ENCODE data around the gene WDTC1. TPM values are rescaled to one million over a fixed set of nuclear protein-coding genes. Genes with fewer than 3 reads are reported as not detected.
A peak's percentile ranks its signal among the peaks of the same experiment; 100 is the strongest.

Gene WDTC1
- total RNA-seq, 1 experiment from 2014 or later: 37.1 TPM

DNA sequence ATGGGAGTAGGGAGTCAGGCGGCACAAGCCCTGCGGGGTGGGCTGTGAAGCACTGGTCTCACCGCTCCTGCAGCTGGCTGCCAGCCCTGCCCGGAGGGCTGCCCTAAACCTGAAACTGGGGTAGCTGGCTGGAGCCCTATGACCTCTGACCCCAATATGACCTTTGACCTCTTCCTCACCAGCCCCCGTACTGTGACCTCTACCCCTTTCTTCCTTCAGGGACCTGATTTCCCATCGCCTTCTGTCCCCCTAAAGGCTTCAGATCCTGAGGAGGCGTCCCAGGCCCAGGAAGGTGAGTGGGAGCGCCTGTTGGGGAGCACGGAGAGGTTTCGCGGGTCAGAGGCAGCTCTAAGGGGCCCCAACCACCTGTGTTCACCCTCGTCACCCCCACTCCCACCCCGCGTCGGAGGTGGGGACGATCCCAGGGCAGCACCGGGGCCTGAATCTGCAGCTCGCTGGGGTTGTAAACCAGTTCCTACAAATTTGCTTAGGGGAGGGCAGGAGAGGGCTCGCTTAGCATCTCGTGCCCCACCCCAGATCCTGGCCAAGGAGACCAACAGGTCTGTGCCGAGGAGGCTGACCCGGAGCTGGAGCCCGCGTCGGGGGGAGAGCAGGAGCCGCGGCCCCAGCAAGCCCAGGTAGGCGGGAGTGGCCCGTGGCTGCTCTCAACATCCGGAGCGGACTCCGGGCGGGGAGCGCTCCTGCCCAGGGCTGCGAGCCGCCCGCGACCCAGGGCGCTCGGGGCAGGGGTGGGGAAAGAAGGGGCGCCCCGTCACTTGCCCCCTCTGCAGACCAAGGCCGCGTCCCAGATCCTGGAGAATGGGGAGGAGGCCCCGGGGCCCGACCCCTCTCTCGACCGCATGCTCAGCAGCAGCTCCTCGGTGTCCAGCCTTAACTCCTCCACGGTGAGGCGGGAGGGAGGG is 114.7 kb downstream of the WDTC1 start:
- Histone ChIP-seq H3K27ac (no peak overlapping the region), H3K9me2 (ENCODE audit: insufficient read depth) (no peaks in the 10 kb centered on the region), H3F3A (ENCODE audit: insufficient read depth, low read depth) (no peaks in the 10 kb centered on the region), H3K9me3 (ENCODE audit: insufficient read depth, low read depth) (no peaks in the 10 kb centered on the region), H3K27me3 (ENCODE audit: insufficient read depth, low read depth) (no peaks in the 10 kb centered on the region), H3K4me2 (peak overlapping the region; percentile 16; the same call in 1 of the 2 replicates), H3K4me3 (no peak overlapping the region), H3K36me3 (ENCODE audit: low read depth) (no peaks in the 10 kb centered on the region), H3K79me2 (ENCODE audit: low read depth) (no peaks in the 10 kb centered on the region), H2AFZ (no peak overlapping the region), H3K4me1 (replicated peaks; ENCODE audit: insufficient read depth) (0 out of 2 replicates have a peak, but pooled peaks cover 4% of the 10 kb centered on the region), H4K20me1 (ENCODE audit: insufficient read depth) (no peaks in the 10 kb centered on the region)
- CTCF ChIA-PET: no interaction called here
- POLR2A ChIA-PET (ENCODE audit: unreplicated experiment): no interaction called here
- intact Hi-C loops (cut with micrococcal nuclease; ENCODE audit: unreplicated experiment): no loop called here
- no TSS peak for BruUV-seq (replicated peaks)
- no peak for TF ChIP-seq EZH2 (IDR thresholded peaks at IDR 0.05; ENCODE audit: low read depth)
- TF ChIP-seq, protein P1, sequence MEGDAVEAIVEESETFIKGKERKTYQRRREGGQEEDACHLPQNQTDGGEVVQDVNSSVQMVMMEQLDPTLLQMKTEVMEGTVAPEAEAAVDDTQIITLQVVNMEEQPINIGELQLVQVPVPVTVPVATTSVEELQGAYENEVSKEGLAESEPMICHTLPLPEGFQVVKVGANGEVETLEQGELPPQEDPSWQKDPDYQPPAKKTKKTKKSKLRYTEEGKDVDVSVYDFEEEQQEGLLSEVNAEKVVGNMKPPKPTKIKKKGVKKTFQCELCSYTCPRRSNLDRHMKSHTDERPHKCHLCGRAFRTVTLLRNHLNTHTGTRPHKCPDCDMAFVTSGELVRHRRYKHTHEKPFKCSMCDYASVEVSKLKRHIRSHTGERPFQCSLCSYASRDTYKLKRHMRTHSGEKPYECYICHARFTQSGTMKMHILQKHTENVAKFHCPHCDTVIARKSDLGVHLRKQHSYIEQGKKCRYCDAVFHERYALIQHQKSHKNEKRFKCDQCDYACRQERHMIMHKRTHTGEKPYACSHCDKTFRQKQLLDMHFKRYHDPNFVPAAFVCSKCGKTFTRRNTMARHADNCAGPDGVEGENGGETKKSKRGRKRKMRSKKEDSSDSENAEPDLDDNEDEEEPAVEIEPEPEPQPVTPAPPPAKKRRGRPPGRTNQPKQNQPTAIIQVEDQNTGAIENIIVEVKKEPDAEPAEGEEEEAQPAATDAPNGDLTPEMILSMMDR (conservative IDR thresholded peaks at IDR 0.05): no peak
- DNase-seq: peak; percentile 41 to 50

DNA sequence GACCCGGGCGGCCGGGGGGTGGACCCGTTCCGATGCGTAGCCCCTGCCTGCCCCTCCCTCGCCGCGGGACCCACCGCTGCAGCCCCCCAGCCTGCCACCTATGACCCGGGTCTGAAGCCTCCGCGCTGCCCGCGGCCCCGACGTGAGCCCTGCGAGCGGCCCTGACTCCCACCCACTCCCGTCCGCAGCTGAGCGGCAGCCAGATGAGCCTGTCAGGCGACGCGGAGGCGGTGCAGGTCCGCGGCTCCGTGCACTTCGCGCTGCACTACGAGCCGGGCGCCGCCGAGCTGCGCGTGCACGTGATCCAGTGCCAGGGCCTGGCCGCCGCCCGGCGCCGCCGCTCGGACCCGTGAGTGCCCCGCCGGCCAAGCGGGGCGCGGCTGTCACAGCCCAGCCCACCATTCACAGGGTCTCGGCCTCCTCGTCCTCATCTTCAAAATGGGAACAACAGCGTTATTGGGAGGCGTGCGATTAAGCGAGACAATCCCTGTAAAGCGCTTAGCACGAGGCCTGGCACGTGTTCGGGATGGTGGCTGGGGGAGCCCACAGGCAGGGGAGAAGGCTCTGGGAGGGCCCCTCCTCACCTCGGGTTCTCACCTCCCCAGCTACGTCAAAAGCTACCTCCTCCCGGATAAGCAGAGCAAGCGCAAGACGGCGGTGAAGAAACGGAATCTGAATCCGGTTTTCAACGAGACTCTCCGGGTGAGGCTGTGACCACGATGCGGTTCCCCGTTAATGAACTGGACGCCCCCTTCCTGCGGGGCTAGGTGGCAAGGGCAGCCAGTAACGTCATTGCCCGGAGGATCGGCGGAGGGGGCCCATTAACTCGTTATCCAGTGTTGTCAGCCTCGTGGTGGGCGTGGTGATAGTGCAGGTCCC is 115.6 kb downstream of the WDTC1 start:
- ChIA-PET CTCF (no interaction called here), POLR2A (ENCODE audit: unreplicated experiment) (no interaction called here)
- H3K36me3 ChIP-seq (ENCODE audit: low read depth): no peaks in the 10 kb centered on the region
- no peaks in the 10 kb centered on the region for H3F3A ChIP-seq (ENCODE audit: insufficient read depth, low read depth)
- H3K9me2 ChIP-seq (ENCODE audit: insufficient read depth): no peaks in the 10 kb centered on the region
- no peak for DNase-seq
- H3K9me3 ChIP-seq (ENCODE audit: insufficient read depth, low read depth): no peaks in the 10 kb centered on the region
- H3K27me3 ChIP-seq (ENCODE audit: insufficient read depth, low read depth): no peaks in the 10 kb centered on the region
- no TSS peak for BruUV-seq (replicated peaks)
- H3K27ac ChIP-seq: no peak overlapping the region
- H3K4me1 ChIP-seq (replicated peaks; ENCODE audit: insufficient read depth): 0 out of 2 replicates have a peak, but pooled peaks cover 4% of the 10 kb centered on the region
- TF ChIP-seq, protein P1 (conservative IDR thresholded peaks at IDR 0.05): no peak
- TF ChIP-seq EZH2 (IDR thresholded peaks at IDR 0.05; ENCODE audit: low read depth): no peak
- no peaks in the 10 kb centered on the region for H3K79me2 ChIP-seq (ENCODE audit: low read depth)
- intact Hi-C loops (cut with micrococcal nuclease; ENCODE audit: unreplicated experiment): no loop called here
- no peak overlapping the region for H2AFZ ChIP-seq
- H3K4me2 ChIP-seq: no peak overlapping the region
- H4K20me1 ChIP-seq (ENCODE audit: insufficient read depth): no peaks in the 10 kb centered on the region
- no peak overlapping the region for H3K4me3 ChIP-seq

DNA sequence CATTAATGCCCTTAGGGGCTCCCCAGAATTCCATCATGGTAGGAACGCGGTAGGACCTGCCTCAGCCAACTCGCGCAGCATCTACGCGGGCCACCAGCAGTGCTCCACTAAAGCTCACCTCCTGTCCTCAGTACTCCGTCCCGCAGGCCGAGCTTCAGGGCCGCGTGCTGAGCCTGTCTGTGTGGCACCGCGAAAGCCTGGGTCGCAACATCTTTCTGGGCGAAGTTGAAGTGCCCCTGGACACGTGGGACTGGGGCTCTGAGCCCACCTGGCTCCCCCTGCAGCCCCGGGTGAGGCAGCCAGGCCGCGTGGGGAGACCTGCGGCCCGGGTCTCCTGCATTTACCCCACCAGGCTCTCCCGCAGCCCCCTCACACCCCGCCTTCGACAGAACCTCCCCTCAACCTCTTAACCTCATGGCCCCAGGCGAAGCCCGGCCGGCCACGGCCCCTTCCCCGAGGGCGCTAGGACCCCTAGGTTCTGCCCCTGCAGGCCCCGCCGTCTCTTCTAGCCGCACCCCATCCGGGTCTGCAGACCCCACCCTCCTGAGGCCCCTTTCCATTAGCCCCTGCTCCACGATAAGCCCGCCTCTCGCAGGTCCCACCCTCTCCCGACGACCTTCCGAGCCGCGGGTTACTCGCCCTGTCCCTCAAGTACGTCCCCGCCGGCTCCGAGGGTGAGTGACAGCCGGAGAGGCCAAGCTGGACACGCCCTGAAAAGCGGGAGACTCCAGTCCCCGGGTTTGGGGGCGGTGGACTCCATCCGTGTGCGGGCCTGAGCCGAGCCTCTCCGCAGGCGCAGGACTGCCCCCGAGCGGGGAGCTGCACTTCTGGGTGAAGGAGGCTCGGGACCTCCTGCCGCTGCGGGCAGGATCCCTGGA is 116.5 kb downstream of the WDTC1 start:
- Histone ChIP-seq H3K27ac (no peak overlapping the region), H3K4me3 (no peak overlapping the region), H4K20me1 (ENCODE audit: insufficient read depth) (no peaks in the 10 kb centered on the region), H3F3A (ENCODE audit: insufficient read depth, low read depth) (no peaks in the 10 kb centered on the region), H3K36me3 (ENCODE audit: low read depth) (no peaks in the 10 kb centered on the region), H3K4me1 (replicated peaks; ENCODE audit: insufficient read depth) (0 out of 2 replicates have a peak, but pooled peaks cover 4% of the 10 kb centered on the region), H3K9me2 (ENCODE audit: insufficient read depth) (no peaks in the 10 kb centered on the region), H3K4me2 (no peak overlapping the region), H3K9me3 (ENCODE audit: insufficient read depth, low read depth) (no peaks in the 10 kb centered on the region), H2AFZ (no peak overlapping the region), H3K79me2 (ENCODE audit: low read depth) (no peaks in the 10 kb centered on the region), H3K27me3 (ENCODE audit: insufficient read depth, low read depth) (no peaks in the 10 kb centered on the region)
- POLR2A ChIA-PET (ENCODE audit: unreplicated experiment): no interaction called here
- CTCF ChIA-PET: no interaction called here
- no peak for DNase-seq
- intact Hi-C loops (cut with micrococcal nuclease; ENCODE audit: unreplicated experiment): no loop called here
- TF ChIP-seq EZH2 (IDR thresholded peaks at IDR 0.05; ENCODE audit: low read depth): no peak
- TF ChIP-seq, protein P1 (conservative IDR thresholded peaks at IDR 0.05): no peak
- BruUV-seq (replicated peaks): no TSS peak
